NT2/D1 (cell line): ENCODE data around the gene C17orf100.

Source experiments
- SUZ12 ChIP-seq: IDR thresholded peaks from 2 replicates; pipeline ENCODE4 v1.6.1; 2011; ENCODE audit not compliant: insufficient read length, insufficient read depth; ENCODE audit errors: extremely low read depth
- YY1 ChIP-seq: IDR thresholded peaks from 2 replicates; pipeline ENCODE4 v1.6.1; 2011; ENCODE audit not compliant: insufficient read length, insufficient read depth
- ZNF274 ChIP-seq: IDR thresholded peaks from 2 replicates; pipeline ENCODE4 v1.6.1; 2011; ENCODE audit warnings: mild to moderate bottlenecking, low read depth, low read length

GRCh38 chr17:6691546-6691945 is 40.0 kb downstream of the C17orf100 start:
- TF ChIP-seq SUZ12 (no peak), ZNF274 (no peak), YY1 (no peak)
